Stimulated activated naive CD8-positive, alpha-beta T cell treated with anti-CD3 and anti-CD28 coated beads, Interleukin-15, Interleukin-2, amounts not matched to agents 100 U/mL and 50 U/mL, for 24 hours (primary cell): ENCODE data around the gene GLI1.
"Not testable (repeated sequence)": the region's sequence is repeated elsewhere in the genome, so short reads cannot be mapped to it uniquely, and the experiment has no call there.

ENCODE experiments used
- ATAC-seq: fragments of 150-1000 bp; cut with Tn5 transposase; one replicate; pipeline ENCODE4 v1.10.0; 2021
- DNase-seq: peaks from one replicate; pipeline ENCODE4 v3.0.0; 2021

The GLI1 gene

DNA sequence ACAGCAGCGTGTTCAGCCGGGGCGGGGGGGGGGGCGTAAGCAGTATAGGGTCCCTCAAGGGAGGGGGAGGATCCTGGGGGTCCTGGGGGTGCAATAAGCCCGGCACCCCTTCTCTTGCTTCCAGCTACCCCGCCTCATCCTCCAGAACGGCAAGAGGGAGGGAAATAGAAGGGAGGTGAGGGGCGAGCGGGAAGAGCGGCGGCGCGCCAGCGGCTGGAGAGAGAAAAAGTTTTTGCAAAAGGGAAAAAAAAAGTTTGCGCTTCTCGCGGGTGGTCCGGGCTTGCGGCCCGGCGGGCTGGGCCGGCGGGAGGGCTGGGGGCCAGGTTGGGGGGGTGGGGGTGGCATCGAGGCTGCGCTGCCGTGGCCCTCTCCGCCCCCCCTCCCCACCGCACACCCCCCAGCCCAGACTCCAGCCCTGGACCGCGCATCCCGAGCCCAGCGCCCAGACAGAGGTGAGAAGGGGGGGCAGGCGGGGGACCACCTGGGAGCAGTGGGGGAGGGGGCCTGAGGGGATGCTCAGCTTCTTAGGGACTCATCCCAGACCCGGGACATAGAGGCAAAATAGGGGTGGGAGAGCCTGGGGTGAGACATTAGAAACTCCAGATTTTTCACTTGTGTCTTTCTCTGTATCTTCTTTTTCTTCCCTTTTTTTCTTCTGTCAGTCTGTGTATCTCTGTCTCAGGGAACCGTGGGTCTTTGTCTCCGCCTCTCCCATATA is at the start of gene GLI1:
GLI1 (plus strand) TSS at position 36 of the 718 bp plus-strand sequence. CDS start 3,907 bp downstream, outside the sequence.
- ATAC-seq (no peak), DNase-seq (no peak)

DNA sequence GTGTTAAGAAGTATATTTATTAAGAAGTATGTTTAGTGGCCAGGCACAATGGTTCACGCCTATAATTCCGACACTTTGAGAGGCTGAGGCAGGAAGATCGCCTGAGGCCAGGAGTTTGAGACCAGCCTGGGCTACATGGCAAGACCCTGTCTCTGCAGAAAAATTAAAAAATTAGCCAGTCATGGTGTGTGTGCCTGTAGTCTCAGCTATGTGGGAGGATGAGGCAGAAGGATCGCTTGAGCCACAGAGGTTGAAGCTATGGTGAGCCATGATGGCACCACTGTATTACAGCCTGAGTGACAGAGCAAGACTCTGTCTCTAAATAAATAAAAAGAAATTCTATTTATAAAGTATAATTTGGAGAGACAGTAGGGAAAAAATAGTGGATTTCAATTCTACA is 49.1 kb upstream of the GLI1 start:
- DNase-seq (no peak), ATAC-seq (no peak)

DNA sequence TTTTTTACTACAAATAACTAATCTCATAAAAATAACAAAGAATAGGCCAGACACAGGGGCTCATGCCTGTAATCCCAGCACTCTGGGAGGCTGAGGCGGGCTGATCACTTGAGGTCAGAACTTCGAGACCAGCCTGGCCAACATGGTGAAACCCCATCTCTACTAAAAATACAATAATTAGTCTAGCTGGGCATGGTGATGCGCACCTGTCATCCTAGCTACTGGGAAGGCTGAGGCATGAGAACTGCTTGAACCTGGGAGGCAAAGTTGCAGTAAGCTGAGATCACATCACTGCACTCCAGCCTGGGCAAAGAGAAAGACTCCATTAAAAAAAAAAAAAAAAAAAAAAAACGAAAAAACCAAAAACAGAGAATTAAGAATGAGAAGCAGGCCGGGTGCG is 45.4 kb upstream of the GLI1 start:
- not testable (repeated sequence) for ATAC-seq

DNA sequence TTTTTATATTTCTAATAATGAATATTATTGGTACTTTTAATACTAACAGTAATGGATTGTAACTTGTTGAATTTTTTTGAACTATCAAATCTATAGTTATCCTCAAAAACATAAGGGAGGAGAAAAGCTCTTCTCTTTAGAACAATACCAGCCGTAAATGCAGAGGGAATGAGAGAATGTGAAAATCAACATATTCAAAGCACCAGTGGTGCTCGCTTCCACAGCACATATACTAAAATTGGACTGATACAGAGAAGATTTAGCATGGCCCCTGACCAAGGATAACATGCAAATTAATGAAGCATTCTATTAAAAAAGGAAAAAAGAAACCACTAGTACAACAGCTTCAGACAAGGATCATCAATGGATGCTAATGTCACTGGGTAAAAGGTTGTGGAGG is 44.5 kb upstream of the GLI1 start:
- ATAC-seq (no peak), DNase-seq (no peak)

More for the DNA sequence above, 45.4 kb upstream of the GLI1 start:
- not testable (repeated sequence) for DNase-seq

DNA sequence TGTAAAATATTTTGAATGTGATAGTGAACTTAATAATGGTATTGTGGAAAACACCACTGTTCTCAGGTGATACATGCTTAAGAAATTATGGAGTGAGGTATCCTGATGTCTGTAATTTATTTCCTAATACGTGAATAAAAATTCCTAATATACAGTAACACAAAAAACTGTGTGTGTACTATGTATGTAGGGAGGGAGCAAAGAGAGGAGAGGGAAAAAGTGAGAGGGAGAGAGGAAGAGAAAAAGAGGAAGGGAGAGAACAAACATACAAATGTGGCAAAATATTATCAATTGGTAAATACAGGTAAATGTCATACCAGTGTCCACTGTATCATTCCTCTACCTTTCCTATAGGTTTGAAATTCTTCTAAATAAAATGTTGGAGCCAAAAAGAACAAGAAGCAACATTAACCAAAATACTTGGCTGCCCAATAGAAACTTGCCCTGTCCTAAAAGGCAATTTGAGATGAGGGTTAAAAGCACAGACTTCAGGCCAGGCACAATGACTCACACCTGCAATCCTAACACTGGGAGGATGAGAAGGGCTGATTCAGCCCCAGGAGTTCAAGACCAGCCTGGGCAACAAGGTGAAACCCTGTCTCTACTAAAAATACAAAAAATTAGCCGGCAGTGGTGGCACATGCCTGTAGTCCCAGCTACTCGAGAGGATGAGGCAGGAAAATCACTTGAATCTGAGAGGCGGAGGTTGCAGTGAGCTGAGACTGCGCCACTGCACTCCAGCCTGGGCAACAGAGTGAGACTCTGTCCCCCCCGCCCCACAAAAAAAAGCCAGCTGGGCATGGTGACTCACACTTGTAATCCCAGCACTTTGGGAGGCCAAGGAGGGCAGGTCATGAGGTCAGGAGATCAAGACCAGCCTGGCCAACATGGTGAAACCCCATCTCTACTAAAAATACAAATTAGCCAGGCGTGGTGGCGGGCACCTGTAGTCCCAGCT is 43.3 kb upstream of the GLI1 start:
- ATAC-seq (no peak), DNase-seq (no peak)

DNA sequence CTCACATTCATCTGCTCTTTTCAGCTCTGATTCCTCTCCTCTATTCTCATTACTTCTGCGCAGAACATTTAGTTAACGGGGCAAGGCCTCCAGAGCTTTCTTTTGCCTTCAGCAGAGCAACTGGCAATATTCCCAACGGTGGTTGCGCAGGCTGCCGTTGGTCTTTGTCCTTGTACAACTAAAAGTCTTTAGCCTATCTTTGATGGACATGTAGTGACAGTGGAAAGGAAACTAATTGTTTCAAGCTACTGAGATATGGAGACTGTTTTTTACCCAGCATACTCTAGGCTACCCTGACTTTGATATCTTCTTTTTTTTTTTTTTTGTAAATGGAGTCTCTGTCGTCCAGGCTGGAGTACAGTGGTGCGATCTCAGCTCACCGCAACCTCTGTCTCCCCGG is 41.3 kb upstream of the GLI1 start:
- ATAC-seq (no peak), DNase-seq (no peak)

DNA sequence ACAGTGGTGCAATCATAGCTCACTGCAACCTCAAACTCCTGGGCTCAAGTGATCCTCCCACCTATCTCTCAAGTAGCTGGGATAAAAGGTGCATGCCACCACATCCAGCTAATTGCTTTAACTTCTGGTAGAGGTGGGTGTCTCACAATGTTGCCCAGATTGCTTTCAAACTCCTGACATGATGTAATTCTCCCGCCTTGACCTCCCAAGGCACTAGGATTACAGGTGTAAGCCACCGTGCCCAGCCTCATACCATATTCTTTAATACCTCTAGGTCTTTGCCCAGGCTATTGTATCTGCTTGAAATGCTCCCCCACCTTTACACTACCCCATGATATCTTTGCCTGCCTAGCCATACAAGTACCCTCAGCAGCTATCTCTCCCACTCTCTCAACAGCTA is 40.1 kb upstream of the GLI1 start:
- DNase-seq (no peak), ATAC-seq (no peak)

DNA sequence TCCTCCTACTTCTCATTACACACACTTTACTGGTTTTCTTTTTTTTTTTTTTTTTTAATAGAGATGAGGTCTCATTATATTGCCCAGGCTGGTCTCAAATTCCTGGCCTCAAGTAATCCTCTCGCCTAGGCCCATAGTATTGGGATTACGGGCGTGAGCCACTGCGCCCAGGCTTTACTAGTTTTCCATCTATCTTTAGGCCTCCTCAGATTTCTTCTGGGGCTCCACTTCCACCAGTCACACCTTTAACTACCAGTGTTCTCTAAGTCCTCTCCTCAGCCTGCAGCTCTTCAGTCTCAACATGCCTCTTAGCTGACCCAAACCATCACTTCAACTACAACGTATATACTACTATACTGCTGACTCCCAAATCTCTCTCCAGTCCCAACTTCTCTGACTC is 39.1 kb upstream of the GLI1 start:
- DNase-seq (no peak), ATAC-seq (no peak)

DNA sequence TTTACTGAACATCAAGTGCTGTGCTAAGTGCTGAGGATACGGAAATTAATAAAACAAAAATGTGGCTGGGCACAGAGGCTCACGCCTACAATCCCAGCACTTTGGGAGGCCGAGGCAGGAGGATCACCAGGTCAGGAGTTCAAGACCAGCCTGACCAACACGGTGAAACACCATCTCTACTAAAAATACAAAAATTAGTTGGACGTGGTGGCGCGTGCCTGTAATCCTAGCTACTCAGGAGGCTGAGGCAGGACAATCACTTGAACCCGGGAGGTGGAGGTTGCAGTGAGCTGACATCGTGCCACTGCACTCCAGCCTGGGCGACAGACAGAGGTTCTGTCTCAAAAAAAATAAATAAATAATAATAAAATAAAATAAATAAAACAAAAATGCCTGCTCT is 32.6 kb upstream of the GLI1 start:
- DNase-seq = not testable (repeated sequence)

DNA sequence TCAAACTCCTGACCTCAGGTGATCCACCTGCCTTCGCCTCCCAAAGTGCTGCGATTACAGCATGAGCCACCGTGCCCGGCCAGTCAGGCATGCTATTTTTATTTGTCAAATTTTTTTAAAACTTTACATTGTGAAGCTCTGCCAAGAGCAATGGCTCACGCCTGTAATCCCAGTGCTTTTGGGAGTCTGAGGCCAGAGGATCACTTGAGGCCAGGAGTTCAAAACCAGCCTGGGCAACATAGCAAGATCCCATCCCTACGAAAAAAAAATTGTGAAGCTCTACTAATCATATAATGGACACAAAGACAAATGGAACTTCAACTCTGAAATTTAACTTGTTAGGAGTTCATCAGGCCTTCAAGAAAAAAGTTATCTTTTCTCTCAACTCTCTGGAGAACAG is 30.6 kb upstream of the GLI1 start:
- no peak for ATAC-seq
- DNase-seq = no peak

More for the DNA sequence above, 32.6 kb upstream of the GLI1 start:
- not testable (repeated sequence) for ATAC-seq

DNA sequence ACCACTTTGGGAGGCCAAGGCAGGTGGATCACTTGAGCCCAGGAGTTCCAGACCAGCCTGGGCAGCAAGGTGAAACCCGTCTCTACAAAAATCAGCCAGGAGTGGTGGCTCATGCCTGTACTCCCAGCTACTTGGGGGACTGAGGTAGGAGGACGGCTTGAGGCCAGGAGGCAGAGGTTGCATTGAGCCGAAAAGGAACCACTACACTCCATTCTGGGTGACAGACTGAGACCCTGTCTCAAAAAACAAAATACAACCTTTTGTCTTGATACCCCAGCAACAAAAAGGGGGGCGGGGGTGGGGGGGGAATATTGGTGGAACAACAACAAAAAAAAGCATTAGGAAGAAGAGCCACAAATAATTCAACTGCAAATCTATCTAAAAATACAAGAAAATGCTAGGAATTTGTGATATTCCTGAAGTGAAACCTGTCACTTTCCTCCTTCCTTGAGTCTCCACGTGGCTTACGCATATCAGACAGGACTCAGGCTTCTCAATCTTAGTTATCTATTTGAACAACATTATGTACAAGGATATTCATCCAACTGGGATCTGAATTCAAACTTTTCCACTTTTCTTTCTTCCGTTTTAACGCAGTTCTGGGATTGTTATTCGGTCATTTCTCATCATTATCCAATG is 30.0 kb upstream of the GLI1 start:
- DNase-seq = no peak
- no peak for ATAC-seq

DNA sequence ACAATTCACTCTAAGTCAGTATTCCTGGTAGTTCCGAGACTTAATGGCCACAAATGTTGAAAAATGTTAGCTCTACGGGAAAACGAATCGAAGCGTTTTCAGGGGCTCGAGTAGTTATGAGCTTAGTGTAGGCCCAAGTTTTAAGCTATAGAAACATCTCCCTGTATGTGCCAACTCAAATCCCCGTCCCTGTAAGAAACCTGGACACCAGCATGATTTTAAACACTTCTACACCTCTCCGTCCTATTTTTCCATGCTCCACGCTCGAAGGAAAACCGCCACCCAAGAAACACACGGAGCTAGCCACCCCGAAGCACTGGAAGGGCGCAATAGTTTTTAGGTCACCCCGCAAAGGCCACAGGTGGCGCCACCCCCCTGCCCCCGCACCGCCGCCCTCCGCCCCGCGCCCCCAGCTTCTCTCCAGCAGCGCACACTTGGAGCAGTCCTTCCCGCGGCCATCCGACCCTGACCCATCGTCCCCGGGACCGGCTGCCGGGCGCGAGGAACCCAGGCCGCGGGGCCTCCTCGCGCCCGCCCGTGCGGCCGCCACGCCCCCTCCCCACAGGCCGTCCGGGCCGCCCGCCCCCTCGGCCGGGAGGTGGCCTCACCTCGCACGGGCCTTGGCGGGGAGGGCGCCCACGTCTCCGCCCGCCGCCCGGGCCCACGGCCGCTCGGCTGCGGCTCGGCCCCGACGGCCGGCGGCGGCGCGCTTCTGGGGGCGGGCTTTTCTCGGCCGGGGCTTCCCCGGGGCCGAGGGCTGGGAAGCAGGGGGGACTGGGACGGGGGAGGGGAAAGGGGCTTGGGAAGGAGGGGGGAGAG is 29.3 kb upstream of the GLI1 start:
- ATAC-seq (peak; percentile 70), DNase-seq (no peak)

DNA sequence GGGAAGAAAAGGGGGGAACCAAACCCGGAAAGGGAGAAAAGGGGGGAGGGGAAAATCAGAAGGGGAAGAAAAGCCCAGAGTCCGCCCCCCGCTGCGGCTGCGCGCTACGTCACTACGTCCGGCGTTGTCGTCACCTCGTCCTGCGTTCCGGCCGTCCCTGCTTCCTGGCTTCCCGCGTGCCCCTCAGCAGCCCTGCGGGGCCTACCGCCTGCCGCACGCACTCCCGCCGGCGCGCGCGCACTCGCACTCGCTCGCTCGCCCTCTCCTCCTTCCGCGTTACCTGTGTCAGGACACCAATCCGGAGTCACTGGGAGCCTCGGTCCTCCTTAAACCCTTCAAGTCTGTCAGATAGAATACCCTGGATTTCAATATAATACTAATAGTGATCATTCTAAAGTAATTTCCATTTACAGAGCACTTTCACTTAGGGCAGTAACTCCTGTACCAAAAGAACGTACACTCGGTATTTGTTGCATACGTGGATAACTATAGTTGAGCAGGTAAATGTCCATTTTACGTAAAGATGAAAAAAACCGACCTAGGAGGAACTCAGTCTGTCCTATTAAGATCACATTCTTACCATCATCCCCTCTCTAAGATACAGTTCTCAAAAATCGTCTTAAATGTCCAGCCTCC is 28.5 kb upstream of the GLI1 start, which contains the start of gene R3HDM2:
R3HDM2 (minus strand) TSS at position 113 of the 636 bp plus-strand sequence. CDS start 120,615 bp downstream, outside the sequence.
- ATAC-seq (peak; percentile 96), DNase-seq (peak; percentile 97)

DNA sequence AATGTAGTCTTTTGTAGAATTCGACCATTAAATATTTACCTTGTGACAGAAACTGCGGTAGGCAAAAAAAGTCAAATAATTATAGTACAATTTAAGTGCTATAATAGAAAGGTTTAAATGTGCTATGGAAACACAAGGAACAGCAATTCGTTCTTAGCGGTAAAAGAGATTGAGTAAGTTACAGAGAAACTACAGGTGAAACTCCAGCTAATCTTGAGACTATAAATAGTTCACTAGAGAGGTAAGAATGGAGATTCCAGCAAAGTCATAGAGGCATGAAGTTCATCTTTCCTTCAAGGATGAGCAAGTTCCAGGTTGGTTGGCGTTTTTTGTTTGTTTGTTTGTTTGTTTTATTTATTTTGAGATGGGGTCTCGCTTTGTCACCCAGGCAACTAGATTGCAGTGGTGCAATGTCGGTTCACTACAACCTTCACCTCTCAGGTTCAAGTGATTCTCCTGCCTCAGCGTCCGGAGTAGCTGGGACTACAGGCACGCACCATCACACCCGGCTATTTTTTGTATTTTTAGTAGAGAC is 27.9 kb upstream of the GLI1 start:
- DNase-seq (no peak), ATAC-seq (no peak)

DNA sequence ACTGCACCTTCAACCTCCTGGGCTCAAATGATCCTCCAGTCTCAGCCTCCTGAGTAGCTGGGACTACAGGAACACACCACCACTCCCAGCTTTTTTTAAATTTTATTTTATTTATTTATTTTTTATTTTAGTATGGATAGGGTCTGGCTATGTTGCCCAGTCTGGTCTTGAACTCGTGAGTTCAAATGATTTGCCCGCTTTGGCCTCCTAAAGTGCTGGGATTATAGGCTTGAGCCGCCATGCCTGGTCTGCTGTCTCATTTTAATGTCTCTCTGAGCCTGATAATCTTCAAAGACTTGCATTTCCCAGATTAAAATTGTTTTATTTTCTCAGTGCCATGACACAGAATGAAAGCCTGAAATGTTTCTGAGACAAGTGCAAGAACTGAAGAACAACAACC is 26.2 kb upstream of the GLI1 start:
- DNase-seq (no peak), ATAC-seq (no peak)

DNA sequence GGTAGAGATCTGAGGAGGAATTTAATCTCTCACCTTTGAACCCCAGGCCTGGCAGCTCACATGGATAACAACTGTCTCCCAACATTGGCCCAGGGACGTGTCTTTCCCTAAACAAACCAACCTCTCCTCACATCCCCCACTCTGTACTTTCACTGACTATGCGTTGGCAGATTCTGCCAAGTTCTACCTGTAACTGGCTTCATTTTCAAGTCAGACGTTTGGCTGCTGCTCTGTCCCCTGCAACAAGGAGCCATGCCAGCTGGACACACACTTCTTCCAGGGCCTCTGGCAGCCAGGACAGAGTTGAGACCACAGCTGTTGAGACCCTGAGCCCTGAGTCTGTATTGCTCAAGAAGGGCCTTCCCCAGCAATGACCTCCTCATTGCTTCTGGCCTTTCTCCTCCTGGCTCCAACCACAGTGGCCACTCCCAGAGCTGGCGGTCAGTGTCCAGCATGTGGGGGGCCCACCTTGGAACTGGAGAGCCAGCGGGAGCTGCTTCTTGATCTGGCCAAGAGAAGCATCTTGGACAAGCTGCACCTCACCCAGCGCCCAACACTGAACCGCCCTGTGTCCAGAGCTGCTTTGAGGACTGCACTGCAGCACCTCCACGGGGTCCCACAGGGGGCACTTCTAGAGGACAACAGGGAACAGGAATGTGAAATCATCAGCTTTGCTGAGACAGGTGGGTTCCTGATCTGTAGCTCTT is 24.9 kb upstream of the GLI1 start, which contains the start of gene INHBC:
INHBC (plus strand) TSS at position 268 of the 707 bp plus-strand sequence; CDS start at position 371, 103 bp downstream.
- DNase-seq (no peak), ATAC-seq (no peak)

DNA sequence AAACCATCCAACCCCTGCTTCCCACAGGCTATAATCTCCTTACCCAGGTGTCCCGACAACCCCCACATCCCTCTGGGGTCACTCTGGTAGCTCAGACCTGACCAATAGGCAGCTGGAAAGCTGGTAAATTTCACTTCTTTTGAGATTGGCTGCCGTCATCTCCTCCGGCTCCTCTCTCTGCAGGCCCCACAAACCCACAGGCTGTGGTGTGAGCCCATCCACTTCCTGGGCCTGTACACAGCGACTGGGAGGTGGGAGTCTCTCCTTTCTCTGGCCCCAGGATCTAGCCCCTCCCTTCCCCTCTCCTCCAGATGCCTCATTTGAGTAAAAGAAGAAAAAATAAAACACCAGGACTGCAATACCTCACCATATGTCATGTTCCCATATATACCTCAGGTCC is 24.3 kb upstream of the GLI1 start:
- ATAC-seq = no peak
- peak; percentile 34 for DNase-seq

DNA sequence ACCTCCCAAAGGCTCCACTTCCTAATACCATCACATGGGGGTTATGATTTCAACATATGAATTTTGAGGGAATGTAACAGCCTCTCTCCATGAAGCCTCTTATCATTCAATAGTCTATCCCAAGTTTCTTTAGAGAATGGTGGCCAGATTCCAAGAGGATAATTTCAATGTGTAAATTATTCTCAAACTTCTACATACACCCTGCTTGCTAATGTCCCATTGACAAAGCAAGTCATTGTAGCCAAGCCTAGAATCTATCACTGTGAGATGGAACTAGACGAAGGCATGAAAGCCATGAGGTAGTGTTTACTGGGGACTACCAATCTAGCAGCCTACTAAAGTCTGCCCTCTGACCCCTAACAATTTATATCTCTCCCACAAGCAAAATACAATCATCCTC is 21.2 kb upstream of the GLI1 start:
- no peak for ATAC-seq
- DNase-seq = no peak

DNA sequence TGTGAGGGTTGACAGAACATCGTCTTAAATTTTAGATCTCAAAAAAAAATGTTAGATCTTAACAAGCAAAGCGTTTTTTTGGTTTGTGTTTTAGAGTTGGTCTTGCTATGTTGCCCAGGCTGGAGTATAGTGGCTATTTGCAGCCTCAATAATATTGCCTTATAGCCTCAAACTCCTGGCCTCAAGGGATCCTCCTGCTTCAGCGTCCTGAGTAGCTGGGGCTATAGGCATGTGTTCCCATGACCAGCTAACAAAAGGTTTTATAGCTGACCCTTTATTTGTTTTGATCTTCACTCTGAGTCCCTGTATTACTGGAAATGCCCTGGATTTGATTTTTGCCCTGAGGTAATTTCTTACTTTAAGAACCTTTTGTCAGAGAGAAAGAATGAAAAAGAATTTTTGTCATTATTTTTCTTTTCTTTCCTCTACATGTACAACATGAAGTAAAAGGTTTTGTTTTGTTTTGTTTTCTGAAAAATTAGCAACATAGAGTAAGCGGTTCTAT is 19.8 kb upstream of the GLI1 start:
- no peak for ATAC-seq

DNA sequence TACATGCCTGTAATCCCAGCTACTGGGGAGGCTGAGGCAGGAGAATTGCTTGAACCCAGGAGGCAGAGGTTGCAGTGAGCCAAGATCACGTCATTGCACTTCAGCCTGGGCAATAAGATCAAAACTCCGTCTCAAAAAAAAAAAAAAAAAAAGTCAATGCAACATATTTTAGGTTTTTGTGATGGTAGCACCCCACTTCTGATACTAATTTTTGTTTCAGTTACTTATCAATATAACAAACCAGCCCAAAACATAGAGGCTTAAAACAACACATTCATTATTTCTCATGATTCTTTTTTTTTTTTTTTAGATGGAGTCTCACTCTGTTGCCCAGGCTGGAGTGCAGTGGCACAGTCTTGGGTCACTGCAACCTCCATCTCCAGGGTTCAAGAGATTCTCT is 18.2 kb upstream of the GLI1 start:
- DNase-seq, ATAC-seq: not testable (repeated sequence)

More for the DNA sequence above, 19.8 kb upstream of the GLI1 start:
- no peak for DNase-seq
